ENCODE measurements around the gene CHCHD6.

Gene CHCHD6

DNA sequence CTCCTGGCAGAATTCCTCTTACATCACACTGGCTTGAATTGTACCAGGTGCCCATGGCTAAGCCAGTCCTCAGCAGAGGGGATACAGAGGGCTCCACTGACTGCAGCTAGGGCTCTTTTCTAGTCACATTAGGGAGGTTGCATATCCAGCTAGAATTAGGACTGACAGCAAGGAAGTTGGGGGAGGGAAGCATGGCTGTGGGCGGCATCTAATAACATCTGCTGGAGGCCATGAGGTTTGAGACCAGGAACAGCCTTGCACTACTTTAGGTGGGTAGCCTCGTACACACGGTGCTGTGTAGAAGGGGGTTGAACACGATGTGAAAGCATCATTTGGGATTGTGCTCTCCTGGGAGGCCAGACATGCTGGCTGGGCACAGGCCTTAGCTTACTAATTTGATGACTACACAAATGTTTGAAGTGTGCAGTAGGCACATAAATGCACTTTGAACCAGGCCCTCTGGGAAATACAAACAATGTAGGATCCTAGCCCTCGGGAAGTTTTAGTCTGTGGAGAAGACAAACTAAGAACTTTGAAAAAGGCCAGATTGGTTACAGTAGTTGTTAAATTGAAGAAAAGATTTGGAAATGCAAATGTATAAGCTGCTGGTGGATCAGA lies 30.2 kb downstream of the CHCHD6 start:
- no peak for DNase-seq (ENCODE audit: low read depth)
- H3K4me3 ChIP-seq (ENCODE audit: control insufficient read depth, low read depth, low read length) = no peak overlapping the region
- TF ChIP-seq, protein P1, sequence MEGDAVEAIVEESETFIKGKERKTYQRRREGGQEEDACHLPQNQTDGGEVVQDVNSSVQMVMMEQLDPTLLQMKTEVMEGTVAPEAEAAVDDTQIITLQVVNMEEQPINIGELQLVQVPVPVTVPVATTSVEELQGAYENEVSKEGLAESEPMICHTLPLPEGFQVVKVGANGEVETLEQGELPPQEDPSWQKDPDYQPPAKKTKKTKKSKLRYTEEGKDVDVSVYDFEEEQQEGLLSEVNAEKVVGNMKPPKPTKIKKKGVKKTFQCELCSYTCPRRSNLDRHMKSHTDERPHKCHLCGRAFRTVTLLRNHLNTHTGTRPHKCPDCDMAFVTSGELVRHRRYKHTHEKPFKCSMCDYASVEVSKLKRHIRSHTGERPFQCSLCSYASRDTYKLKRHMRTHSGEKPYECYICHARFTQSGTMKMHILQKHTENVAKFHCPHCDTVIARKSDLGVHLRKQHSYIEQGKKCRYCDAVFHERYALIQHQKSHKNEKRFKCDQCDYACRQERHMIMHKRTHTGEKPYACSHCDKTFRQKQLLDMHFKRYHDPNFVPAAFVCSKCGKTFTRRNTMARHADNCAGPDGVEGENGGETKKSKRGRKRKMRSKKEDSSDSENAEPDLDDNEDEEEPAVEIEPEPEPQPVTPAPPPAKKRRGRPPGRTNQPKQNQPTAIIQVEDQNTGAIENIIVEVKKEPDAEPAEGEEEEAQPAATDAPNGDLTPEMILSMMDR (conservative IDR thresholded peaks at IDR 0.05; ENCODE audit: control insufficient read depth, insufficient read depth, low read depth, low read length) = no peak

DNA sequence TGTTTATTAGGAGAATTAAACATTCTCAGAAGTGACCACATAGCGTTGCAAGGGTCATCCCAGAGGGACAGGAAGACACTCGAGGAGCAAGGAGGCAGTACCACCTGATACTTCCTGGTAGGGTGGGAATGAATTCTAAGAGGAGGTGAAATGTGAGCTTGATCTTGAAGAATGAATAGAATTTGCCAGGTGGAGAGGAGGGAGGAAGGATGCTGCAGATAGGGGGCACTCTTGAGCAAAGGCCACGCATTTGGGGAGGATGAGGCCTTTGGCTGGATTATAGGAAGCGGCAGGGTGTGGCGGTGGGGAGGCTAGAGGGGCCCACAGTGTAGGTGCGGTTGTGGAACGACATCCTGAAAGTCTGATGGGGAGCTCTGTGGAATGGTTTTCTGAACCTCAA lies 33.5 kb downstream of the CHCHD6 start:
- TF ChIP-seq, protein P1 (conservative IDR thresholded peaks at IDR 0.05; ENCODE audit: control insufficient read depth, insufficient read depth, low read depth, low read length) = peak; percentile 21
- DNase-seq (ENCODE audit: low read depth) = no peak
- no peak overlapping the region for H3K4me3 ChIP-seq (ENCODE audit: control insufficient read depth, low read depth, low read length)

DNA sequence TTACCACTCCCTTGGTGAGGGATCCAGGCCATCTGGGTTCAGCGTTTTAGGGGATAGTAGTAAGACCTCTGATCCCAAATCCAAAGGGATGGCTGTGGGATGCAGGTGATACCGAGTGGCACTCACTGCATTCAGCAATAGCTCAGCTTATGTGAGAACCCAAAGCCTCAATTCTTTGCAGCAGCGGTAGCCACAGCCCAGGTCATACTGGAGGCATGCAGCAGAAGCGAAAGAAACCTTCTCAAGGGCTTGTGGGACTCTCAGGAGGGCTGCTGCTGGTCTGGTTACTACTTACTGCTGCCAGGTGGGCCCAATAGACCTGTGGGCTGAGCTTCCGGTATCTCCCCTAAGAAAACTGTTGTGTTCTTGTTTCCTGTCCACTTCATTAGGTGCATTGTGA lies 38.0 kb downstream of the CHCHD6 start:
- TF ChIP-seq, protein P1 (conservative IDR thresholded peaks at IDR 0.05; ENCODE audit: control insufficient read depth, insufficient read depth, low read depth, low read length) = no peak
- DNase-seq (ENCODE audit: low read depth) = no peak
- H3K4me3 ChIP-seq (ENCODE audit: control insufficient read depth, low read depth, low read length) = no peak overlapping the region

DNA sequence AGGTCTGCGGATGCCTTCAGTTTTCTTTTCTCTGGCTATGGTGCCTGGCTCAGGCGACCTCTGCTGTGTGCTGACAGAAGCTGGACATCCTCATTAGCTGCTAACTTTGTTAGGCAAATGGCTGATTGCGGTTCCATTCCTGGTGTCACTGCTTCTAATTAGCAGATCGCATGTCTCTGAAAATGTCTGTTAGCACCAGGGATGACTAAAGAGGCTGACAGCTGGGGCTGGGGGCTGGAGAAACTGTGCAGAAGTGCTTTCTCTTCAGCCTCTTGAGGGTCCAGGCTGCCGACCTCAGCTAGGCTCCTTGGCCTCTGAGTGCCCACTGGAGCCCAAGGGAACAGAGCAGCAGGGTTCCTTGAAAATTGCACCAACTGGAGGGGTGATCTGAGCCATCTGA lies 39.3 kb downstream of the CHCHD6 start:
- DNase-seq (ENCODE audit: low read depth) = no peak
- H3K4me3 ChIP-seq (ENCODE audit: control insufficient read depth, low read depth, low read length) = no peak overlapping the region

DNA sequence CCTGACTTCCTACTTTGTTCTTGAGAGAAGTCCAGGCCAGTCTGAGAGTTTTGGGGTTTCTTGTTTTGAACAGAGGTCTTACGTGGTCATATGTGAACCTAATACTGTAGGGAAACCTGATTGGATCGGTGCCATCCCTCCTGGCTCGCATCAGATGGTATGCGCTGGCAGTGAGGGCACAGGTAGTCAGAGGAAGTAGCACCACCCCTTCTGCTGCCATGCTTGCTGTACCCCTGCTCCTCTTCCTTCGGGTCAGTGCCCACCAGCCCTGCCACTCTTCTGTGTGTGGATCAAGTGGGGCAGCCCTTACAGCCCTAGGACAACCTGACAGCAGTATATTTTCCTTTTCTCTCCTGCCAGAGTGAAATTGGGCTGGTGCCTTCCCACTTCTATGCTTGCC lies 39.7 kb downstream of the CHCHD6 start:
- no peak for DNase-seq (ENCODE audit: low read depth)
- H3K4me3 ChIP-seq (ENCODE audit: control insufficient read depth, low read depth, low read length) = no peak overlapping the region
- TF ChIP-seq, protein P1 (conservative IDR thresholded peaks at IDR 0.05; ENCODE audit: control insufficient read depth, insufficient read depth, low read depth, low read length) = no peak

More for the DNA sequence above, 39.3 kb downstream of the CHCHD6 start:
- TF ChIP-seq, protein P1 (conservative IDR thresholded peaks at IDR 0.05; ENCODE audit: control insufficient read depth, insufficient read depth, low read depth, low read length) = no peak

DNA sequence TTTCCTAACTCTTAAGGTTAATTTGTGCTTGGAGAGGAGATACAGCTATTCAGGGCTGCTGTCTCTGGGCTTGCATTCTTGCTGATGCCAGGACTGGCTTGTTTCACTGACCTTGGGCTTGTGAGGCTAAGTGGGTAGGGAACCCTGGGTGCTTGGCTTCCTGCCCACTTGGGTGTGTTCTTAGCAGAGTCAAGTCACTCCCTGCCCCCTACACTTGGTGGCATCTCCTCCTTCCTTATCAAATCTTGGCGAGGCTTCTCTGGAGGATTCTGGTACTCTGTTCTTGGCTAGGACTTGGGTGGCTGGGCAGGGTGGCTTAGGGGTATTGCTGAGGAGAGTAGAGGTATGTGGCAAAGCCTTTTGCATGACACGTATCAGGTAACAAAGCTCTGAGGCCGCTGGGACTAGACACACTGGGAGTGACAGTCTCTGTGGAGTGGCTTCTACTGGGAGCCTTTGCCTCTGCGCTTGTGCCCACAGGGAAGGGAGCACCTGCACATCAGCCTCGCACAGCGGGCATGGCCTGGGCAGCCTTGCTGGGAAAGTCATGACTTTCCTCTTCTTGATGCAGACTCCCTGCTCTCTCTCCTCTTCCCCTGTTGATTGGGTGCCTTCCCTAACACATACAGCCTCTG lies 41.8 kb downstream of the CHCHD6 start:
- no peak for DNase-seq (ENCODE audit: low read depth)
- H3K4me3 ChIP-seq (ENCODE audit: control insufficient read depth, low read depth, low read length) = no peak overlapping the region
- TF ChIP-seq, protein P1 (conservative IDR thresholded peaks at IDR 0.05; ENCODE audit: control insufficient read depth, insufficient read depth, low read depth, low read length) = no peak
